ENCODE measurements around the gene PLEKHA4. TPM values are rescaled to one million over a fixed set of nuclear protein-coding genes. Genes with fewer than 3 reads are reported as not detected.
A peak's percentile ranks its signal among the peaks of the same experiment; 100 is the strongest.

Gene PLEKHA4
- total and polyA plus RNA-seq, 9 of the 15 experiments (the other 6 are each of a cell fraction or from before 2014, with no cell fraction given): 0.07 to 30.8 (median 11.4) TPM

DNA sequence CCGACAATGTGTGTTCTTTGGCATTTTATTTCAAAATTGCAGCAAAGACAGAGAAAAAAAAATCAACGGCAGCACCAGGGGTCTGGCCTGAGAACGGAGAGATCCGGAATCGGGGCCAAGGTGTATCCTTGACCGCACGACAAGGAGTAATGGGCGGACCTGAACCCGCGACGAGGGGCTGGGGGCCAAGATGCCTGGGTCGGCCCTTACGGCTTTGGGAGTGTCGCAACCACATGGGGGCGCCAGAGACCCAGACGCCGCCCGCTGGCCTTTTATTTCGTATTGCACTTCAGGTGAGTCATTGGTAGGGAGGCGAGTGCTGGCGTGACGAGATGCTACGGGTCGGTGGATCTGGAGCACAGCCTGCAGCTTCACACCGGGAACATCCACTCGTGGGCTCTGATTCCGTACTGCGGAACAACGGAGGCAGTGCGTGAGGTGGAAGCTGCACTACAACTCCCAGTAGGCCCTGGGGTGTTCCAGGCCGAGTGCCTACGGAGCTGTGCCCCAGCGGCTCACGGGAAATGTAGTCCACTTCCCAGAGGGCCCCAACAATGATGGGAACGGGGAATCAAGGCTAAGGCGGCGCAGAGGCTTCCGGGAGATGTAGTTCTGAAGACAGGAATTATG is 73.2 kb downstream of the PLEKHA4 start (continued):
- TF ChIP-seq, protein P1, sequence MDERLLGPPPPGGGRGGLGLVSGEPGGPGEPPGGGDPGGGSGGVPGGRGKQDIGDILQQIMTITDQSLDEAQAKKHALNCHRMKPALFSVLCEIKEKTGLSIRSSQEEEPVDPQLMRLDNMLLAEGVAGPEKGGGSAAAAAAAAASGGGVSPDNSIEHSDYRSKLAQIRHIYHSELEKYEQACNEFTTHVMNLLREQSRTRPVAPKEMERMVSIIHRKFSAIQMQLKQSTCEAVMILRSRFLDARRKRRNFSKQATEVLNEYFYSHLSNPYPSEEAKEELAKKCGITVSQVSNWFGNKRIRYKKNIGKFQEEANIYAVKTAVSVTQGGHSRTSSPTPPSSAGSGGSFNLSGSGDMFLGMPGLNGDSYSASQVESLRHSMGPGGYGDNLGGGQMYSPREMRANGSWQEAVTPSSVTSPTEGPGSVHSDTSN (CRISPR knock-in tag; IDR thresholded peaks at IDR 0.05; ENCODE audit: low read depth): no peak
- TF ChIP-seq, protein P1 (tag; conservative IDR thresholded peaks at IDR 0.05; ENCODE audit: low read depth): no peak
- TF ChIP-seq NFE2L1 (tag; IDR thresholded peaks at IDR 0.05; ENCODE audit: borderline replicate concordance, low read depth) (no peak), PTTG1 (tag; IDR thresholded peaks at IDR 0.05; ENCODE audit: low read depth) (no peak), ARHGAP35 (IDR thresholded peaks at IDR 0.05; ENCODE audit: partially characterized antibody) (no peak), SMARCC2 (IDR thresholded peaks at IDR 0.05; ENCODE audit: low read depth) (no peak), ZNF398 (CRISPR knock-in tag; IDR thresholded peaks at IDR 0.05) (no peak), KAT7 (CRISPR knock-in tag; IDR thresholded peaks at IDR 0.05; ENCODE audit: borderline replicate concordance) (peak; percentile 75; the same call in 1 of the 2 replicates), NFIC (IDR thresholded peaks at IDR 0.05) (0 out of 2 replicates have a peak, but pooled peaks have one; percentile 3), ZNF316 (IDR thresholded peaks at IDR 0.05) (no peak), ZNF143 (CRISPR knock-in tag; IDR thresholded peaks at IDR 0.05) (peak; percentile 100), ATF7 (IDR thresholded peaks at IDR 0.05) (peak; percentile 85), ZNF764 (CRISPR knock-in tag; IDR thresholded peaks at IDR 0.05; ENCODE audit: low read depth) (no peak), ESRRB (CRISPR knock-in tag; IDR thresholded peaks at IDR 0.05; ENCODE audit: borderline replicate concordance) (no peak; the same call in 1 of the 2 replicates), EGR1 (conservative IDR thresholded peaks at IDR 0.05) (no peak), ZNF766 (CRISPR knock-in tag; conservative IDR thresholded peaks at IDR 0.05) (peak; percentile 99), ZNF253 (CRISPR knock-in tag; conservative IDR thresholded peaks at IDR 0.05) (no peak), ZBTB43 (CRISPR knock-in tag; IDR thresholded peaks at IDR 0.05) (0 out of 2 replicates have a peak, but pooled peaks have one; percentile 53)
- TF ChIP-seq, protein P2, sequence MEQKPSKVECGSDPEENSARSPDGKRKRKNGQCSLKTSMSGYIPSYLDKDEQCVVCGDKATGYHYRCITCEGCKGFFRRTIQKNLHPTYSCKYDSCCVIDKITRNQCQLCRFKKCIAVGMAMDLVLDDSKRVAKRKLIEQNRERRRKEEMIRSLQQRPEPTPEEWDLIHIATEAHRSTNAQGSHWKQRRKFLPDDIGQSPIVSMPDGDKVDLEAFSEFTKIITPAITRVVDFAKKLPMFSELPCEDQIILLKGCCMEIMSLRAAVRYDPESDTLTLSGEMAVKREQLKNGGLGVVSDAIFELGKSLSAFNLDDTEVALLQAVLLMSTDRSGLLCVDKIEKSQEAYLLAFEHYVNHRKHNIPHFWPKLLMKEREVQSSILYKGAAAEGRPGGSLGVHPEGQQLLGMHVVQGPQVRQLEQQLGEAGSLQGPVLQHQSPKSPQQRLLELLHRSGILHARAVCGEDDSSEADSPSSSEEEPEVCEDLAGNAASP (IDR thresholded peaks at IDR 0.05): no peak
- TF ChIP-seq, protein P3, sequence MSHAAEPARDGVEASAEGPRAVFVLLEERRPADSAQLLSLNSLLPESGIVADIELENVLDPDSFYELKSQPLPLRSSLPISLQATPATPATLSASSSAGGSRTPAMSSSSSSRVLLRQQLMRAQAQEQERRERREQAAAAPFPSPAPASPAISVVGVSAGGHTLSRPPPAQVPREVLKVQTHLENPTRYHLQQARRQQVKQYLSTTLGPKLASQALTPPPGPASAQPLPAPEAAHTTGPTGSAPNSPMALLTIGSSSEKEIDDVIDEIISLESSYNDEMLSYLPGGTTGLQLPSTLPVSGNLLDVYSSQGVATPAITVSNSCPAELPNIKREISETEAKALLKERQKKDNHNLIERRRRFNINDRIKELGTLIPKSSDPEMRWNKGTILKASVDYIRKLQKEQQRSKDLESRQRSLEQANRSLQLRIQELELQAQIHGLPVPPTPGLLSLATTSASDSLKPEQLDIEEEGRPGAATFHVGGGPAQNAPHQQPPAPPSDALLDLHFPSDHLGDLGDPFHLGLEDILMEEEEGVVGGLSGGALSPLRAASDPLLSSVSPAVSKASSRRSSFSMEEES (CRISPR knock-in tag; IDR thresholded peaks at IDR 0.05): no peak
